ENCODE results near the gene MADCAM1. TPM values are rescaled to one million over a fixed set of nuclear protein-coding genes. Genes with fewer than 3 reads are reported as not detected.

The MADCAM1 gene
- polyA plus RNA-seq, 3 donors = 2.3 to 3.9 (median 2.3) TPM

DNA sequence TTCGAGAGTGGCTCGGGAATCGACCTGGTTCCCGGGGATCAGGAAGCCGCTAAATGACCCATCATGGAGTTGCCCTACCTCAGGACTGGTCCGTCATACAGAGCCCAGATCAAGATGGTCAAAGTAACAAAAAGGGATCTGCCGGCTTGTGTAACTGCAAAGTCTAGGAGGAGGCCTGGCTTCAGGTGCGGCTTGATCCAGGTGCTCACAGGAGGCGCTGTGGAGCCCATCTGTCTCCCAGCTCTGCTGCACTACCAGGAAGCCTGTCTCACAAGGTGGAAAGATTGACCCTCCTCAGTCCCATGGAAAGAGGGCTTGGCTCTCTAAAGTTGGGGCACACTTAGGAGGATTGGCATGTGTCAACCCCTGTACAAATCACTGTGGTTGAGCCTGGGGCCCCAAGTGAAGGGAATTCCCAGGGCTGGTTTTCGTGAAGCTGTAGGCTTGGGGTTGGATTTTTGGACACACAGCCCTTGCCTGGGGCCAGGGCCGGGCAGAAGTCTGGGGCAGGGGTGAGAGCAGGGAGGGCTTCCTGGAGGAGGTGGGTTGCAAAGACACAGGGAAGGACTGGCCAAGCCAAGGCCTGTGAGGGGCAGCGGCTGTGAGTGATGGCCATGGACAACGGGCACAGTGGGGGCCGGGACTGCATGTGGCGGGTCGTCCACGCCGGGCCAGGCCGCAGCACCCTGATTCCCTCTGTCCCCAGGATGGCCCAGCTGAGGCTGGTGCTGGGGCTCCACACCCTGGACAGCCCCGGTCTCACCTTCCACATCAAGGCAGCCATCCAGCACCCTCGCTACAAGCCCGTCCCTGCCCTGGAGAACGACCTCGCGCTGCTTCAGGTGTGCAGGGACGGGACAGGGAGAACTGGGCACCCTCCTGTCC, 51.8 kb downstream of the MADCAM1 start:
- DNase-seq (ENCODE audit: low read depth in 3 of 3, low spot score in 2 of 3) = no peak

DNA sequence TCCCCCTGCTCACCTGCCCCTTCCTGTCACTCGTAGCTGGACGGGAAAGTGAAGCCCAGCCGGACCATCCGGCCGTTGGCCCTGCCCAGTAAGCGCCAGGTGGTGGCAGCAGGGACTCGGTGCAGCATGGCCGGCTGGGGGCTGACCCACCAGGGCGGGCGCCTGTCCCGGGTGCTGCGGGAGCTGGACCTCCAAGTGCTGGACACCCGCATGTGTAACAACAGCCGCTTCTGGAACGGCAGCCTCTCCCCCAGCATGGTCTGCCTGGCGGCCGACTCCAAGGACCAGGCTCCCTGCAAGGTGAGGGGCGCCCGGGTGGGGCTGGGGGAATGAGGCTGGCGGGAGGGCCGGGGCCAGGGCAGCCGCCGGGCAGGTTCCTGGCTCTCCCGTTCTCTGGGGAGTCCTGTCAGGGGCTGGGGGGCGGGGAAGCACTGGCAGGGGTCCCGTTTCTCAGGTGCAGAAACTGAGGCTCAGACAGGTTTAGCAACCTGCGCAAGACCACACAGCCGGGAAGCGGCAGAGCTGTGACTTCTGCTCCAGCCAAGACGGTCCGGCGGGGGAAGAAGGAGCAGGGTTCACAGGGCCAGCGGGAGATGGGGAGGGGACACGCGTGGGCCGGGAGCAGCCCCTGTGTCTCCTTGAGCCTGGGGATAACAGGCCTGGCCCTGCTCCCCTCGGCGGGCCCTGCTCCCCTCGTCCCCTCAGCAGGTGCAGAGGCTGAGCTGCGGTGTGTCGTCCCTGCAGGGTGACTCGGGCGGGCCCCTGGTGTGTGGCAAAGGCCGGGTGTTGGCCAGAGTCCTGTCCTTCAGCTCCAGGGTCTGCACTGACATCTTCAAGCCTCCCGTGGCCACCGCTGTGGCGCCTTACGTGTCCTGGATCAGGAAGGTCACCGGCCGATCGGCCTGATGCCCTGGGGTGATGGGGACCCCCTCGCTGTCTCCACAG, 52.9 kb downstream of the MADCAM1 start:
- no peak for DNase-seq (ENCODE audit: low read depth in 3 of 3, low spot score in 2 of 3)

GRCh38 chr19:554817-555216, 58.5 kb downstream of the MADCAM1 start:
- no peak for DNase-seq (ENCODE audit: low read depth in 3 of 3, low spot score in 2 of 3)

Other genes with a start within 250 kb of the MADCAM1 start
- gene PLPP2, start 205.1 kb upstream of the MADCAM1 start, polyA plus RNA-seq (ENCODE audit: insufficient read length in 3 of 3) = 1 to 10 TPM; 2.3 to 3.0 (median 2.7) TPM
- gene MIER2, start 151.7 kb upstream of the MADCAM1 start, polyA plus RNA-seq (ENCODE audit: insufficient read length in 3 of 3) = 10 to 100 TPM; 19.5 to 24.0 (median 22.0) TPM
- gene C2CD4C, start 87.3 kb upstream of the MADCAM1 start, polyA plus RNA-seq (ENCODE audit: insufficient read length in 3 of 3) = 1 to 10 TPM; 1.1 to 1.4 (median 1.2) TPM
- gene SHC2, start 35.5 kb upstream of the MADCAM1 start, polyA plus RNA-seq (ENCODE audit: insufficient read length in 3 of 3) = 10 to 100 TPM; 21.5 to 25.9 (median 21.5) TPM
- 1 to 10 TPM; 4.3 to 6.7 (median 5.8) TPM for gene TPGS1, start 11.0 kb downstream of the MADCAM1 start, polyA plus RNA-seq (ENCODE audit: insufficient read length in 3 of 3)
- 10 to 100 TPM; 53.8 to 68.8 (median 55.4) TPM for gene CDC34, start 35.3 kb downstream of the MADCAM1 start, polyA plus RNA-seq (ENCODE audit: insufficient read length in 3 of 3)
- gene GZMM, start 47.6 kb downstream of the MADCAM1 start, polyA plus RNA-seq (ENCODE audit: insufficient read length in 3 of 3) = under 1 TPM in 1 of 3 donors, not detected in 2; 0.12 TPM
- 100 to 1,000 TPM; 377 to 439 (median 378) TPM for gene BSG, start 76.1 kb downstream of the MADCAM1 start, polyA plus RNA-seq (ENCODE audit: insufficient read length in 3 of 3)
- under 1 TPM; 0.17 to 0.25 (median 0.24) TPM for gene HCN2, start 93.4 kb downstream of the MADCAM1 start, polyA plus RNA-seq (ENCODE audit: insufficient read length in 3 of 3)
- 10 to 100 TPM; 55.5 to 58.1 (median 56.1) TPM for gene POLRMT, start 137.1 kb downstream of the MADCAM1 start, polyA plus RNA-seq (ENCODE audit: insufficient read length in 3 of 3)
- gene FGF22, start 143.4 kb downstream of the MADCAM1 start, polyA plus RNA-seq (ENCODE audit: insufficient read length in 3 of 3) = under 1 TPM; 0.32 to 0.42 (median 0.35) TPM
- 10 to 100 TPM; 18.8 to 22.9 (median 21.4) TPM for gene RNF126, start 166.7 kb downstream of the MADCAM1 start, polyA plus RNA-seq (ENCODE audit: insufficient read length in 3 of 3)
- gene FSTL3, start 179.9 kb downstream of the MADCAM1 start, polyA plus RNA-seq (ENCODE audit: insufficient read length in 3 of 3) = 10 to 100 TPM; 15.1 to 16.2 (median 16.2) TPM
- under 1 TPM; 0.13 to 0.19 (median 0.15) TPM for gene PRSS57, start 199.0 kb downstream of the MADCAM1 start, polyA plus RNA-seq (ENCODE audit: insufficient read length in 3 of 3)
- gene PALM, start 212.4 kb downstream of the MADCAM1 start, polyA plus RNA-seq (ENCODE audit: insufficient read length in 3 of 3) = 10 to 100 TPM; 62.7 to 78.6 (median 77.9) TPM

All from right renal cortex interstitium (tissue), 3 donors.